ENCODE results near the gene MAPK7. TPM values are rescaled to one million over a fixed set of nuclear protein-coding genes. Genes with fewer than 3 reads are reported as not detected.

MAPK7 gene
- total RNA-seq, 1 donor from 2014 or later = 39.3 TPM

DNA sequence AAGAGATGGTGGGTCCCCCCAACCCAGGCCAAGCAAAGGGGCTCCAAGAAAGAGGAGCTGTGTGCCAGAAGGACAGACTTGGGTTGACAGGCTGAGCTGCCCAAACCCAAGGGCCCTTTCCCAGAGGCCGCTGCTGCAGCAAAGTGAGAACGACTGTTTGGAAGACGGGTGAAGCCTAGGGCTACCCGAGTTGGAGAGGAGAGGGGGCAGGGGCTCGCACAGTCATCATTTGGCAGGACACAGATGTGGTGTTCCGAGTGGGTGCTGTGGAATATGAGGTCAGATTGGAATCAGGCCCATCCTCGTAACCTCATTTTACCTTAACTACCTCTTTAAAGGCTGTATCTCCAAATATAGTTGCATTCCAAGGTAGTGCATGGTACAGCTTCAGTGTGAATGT is 14.0 kb downstream of the MAPK7 start:
- H3K27me3 Mint-ChIP-seq (ENCODE audit: low read depth) = no peaks in the 10 kb centered on the region
- H3K9me3 Mint-ChIP-seq = no peaks in the 10 kb centered on the region
- no peak overlapping the region for H3K4me3 Mint-ChIP-seq
- TF ChIP-seq, protein P1, sequence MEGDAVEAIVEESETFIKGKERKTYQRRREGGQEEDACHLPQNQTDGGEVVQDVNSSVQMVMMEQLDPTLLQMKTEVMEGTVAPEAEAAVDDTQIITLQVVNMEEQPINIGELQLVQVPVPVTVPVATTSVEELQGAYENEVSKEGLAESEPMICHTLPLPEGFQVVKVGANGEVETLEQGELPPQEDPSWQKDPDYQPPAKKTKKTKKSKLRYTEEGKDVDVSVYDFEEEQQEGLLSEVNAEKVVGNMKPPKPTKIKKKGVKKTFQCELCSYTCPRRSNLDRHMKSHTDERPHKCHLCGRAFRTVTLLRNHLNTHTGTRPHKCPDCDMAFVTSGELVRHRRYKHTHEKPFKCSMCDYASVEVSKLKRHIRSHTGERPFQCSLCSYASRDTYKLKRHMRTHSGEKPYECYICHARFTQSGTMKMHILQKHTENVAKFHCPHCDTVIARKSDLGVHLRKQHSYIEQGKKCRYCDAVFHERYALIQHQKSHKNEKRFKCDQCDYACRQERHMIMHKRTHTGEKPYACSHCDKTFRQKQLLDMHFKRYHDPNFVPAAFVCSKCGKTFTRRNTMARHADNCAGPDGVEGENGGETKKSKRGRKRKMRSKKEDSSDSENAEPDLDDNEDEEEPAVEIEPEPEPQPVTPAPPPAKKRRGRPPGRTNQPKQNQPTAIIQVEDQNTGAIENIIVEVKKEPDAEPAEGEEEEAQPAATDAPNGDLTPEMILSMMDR (conservative IDR thresholded peaks at IDR 0.05) = no peak
- DNase-seq (ENCODE audit: low read depth, low spot score) = no peak
- no peak overlapping the region for H3K27ac Mint-ChIP-seq (ENCODE audit: unreplicated experiment)
- no peaks in the 10 kb centered on the region for H3K36me3 Mint-ChIP-seq (ENCODE audit: low read depth)
- peaks cover 9% of the 10 kb centered on the region for H3K4me1 Mint-ChIP-seq

DNA sequence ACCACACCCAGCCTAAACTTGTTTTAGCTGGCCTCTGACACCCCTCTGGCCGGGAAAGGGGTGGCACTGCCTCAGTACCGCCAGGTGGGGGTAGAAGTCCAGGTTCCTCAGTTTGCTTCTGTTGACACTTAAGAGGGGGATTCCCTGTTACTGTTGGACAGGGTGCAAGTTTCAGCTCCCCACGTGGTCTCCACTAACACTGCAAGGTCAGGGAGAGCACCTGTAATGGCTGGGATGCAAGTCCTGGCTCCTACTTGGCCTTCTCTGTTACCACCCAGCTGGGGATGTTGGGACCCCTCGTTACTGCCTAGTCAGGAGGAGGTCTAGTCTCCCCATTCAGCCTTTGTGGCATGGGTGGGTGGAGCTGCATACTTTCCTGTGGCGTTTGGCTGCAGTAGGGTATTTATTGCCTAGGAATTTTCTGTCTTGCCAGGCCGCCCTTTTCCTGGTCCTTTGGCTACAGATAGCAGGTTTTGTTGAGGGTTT is 19.3 kb downstream of the MAPK7 start:
- Mint-ChIP-seq H3K4me3 (no peak overlapping the region), H3K36me3 (ENCODE audit: low read depth) (no peaks in the 10 kb centered on the region), H3K27ac (ENCODE audit: unreplicated experiment) (no peak overlapping the region), H3K9me3 (no peaks in the 10 kb centered on the region), H3K4me1 (no peaks in the 10 kb centered on the region), H3K27me3 (ENCODE audit: low read depth) (no peaks in the 10 kb centered on the region)
- TF ChIP-seq, protein P1 (conservative IDR thresholded peaks at IDR 0.05) = no peak
- DNase-seq (ENCODE audit: low read depth, low spot score) = no peak

DNA sequence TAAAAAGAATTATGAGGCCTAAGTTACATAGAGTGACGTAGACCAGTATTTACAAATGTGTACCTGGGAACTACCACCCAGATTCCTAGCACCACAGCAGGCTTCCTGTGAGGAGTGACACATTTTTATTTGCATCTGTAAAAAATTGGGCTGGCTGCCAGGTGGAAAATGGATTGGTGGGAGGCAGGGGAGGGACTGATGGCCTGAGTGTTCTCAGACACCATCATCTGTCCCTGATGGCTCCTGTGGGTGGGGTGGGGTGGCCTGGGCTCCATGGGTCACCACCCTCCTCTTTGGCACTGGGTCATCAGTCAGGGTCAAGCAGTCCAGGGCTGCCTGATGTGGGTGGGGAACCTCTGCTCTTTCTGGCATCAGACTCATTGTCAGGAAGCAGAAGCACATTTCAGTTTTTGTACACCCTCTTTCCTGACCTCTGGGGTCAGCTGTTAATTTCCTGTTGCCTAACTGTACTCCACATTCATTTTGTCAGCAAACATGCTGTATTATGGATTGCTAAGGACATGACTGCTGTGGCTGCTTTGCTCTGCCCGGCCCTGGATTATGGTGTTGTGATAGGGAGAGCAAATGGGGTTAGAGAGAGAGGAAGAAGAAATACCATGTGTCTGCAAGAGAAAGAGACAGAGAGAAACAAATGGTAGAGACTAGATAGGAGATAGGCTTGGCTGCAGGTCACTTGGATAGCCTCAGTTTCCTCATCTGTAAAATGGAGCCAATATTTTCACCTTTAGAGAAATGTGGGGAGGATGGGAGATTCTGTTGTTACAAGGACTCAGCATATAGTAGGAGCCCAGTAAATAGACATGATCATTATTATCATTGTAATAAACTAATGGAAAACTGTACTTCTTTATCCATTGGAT is 20.2 kb downstream of the MAPK7 start:
- no peak overlapping the region for H3K27ac Mint-ChIP-seq (ENCODE audit: unreplicated experiment)
- no peaks in the 10 kb centered on the region for H3K4me1 Mint-ChIP-seq

DNA sequence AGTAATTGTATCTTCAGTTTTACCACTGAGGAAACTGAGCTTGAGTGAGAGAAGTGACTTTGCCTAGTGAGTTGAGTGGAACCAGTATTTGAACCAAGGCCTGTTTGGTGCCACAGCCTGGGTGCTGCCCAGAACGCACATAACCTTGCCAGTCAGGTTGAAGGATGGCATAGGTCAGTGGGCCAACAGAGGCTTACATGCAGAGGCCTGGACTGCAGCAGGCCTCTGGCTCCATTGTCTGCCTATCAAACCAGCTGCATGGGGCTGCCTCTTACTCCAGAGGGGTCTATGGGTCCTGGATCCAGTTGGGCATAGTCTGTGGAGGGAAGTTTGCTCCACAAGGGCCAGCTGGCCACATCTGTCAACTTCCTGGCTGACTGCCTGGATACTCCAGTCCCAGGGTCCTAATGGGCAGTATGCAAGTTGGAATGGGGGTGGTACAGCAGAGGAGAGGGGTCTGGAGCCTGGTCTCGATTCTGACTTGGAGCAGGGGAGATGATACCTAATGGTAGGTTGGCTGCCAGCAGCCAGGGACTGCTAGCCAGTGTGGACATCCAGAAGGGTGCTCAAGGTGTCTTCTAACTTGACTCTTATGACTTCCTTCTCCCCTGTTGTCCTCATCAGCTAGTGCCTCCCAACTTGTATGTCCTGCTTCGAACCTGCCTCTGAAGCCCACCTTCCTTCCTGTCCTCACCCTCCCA is 21.6 kb downstream of the MAPK7 start:
- no peak for DNase-seq (ENCODE audit: low read depth, low spot score)
- Mint-ChIP-seq H3K4me1 (no peaks in the 10 kb centered on the region), H3K27me3 (ENCODE audit: low read depth) (no peaks in the 10 kb centered on the region), H3K27ac (ENCODE audit: unreplicated experiment) (no peak overlapping the region), H3K9me3 (peaks cover 2% of the 10 kb centered on the region), H3K4me3 (no peak overlapping the region), H3K36me3 (ENCODE audit: low read depth) (no peaks in the 10 kb centered on the region)
- TF ChIP-seq, protein P1 (conservative IDR thresholded peaks at IDR 0.05) = no peak

More for the DNA sequence above, 20.2 kb downstream of the MAPK7 start:
- no peaks in the 10 kb centered on the region for H3K27me3 Mint-ChIP-seq (ENCODE audit: low read depth)
- no peak overlapping the region for H3K4me3 Mint-ChIP-seq
- TF ChIP-seq, protein P1 (conservative IDR thresholded peaks at IDR 0.05) = no peak
- H3K9me3 Mint-ChIP-seq = no peaks in the 10 kb centered on the region
- DNase-seq (ENCODE audit: low read depth, low spot score) = no peak
- no peaks in the 10 kb centered on the region for H3K36me3 Mint-ChIP-seq (ENCODE audit: low read depth)

DNA sequence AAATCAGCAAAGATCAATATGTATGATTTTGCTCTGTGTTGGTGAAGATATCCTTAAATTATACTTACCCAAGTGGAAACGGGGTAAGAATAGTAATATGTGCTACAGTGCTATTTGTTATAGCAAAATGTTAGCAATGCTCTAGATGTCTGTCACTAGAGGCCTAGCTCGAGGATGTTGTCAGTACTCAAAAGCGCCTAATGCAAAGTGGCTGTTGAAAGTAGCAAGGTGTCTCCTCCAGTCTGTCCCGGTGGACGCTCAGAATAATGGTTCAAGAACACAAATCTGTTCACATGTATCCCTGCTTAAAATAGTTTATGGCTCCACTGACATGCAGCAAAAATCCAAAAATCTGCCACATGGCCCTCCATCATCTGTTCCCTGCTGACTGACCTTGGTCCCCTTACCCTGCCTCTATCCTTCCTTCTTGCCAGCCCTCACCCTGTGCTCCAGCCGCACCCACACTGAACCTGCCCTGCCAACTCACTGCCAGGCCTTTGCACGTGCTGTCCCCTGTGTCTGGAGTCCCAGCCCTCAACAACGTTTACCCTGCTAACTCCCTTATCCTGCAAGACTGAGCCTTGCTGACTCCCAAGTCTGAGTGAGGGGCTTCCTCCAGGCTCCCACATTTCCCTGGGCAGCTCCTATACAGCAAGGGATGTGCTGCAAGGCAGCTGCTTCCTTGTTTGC is 23.2 kb downstream of the MAPK7 start:
- Mint-ChIP-seq H3K4me1 (no peaks in the 10 kb centered on the region), H3K27me3 (ENCODE audit: low read depth) (no peaks in the 10 kb centered on the region), H3K27ac (ENCODE audit: unreplicated experiment) (no peak overlapping the region), H3K36me3 (ENCODE audit: low read depth) (no peaks in the 10 kb centered on the region), H3K4me3 (no peak overlapping the region), H3K9me3 (peaks cover 2% of the 10 kb centered on the region)
- TF ChIP-seq, protein P1 (conservative IDR thresholded peaks at IDR 0.05) = no peak
- DNase-seq (ENCODE audit: low read depth, low spot score) = no peak
